ENCODE data around the gene HERC2. TPM values are rescaled to one million over a fixed set of nuclear protein-coding genes. Genes with fewer than 3 reads are reported as not detected.

Gene HERC2
- polyA plus RNA-seq, 3 donors, result 47.0 to 59.4 (median 53.9) TPM

- no peak for DNase-seq (ENCODE audit: extremely low read depth in 1 of 11, low read depth in 9 of 11, low spot score in 4 of 11)
Observed at GRCh38 chr15:28093752-28094535, 228.0 kb downstream of the HERC2 start.

GRCh38 chr15:28091313-28091712 is 230.7 kb downstream of the HERC2 start:
- DNase-seq (ENCODE audit: extremely low read depth in 1 of 11, low read depth in 9 of 11, low spot score in 4 of 11), result no peak

DNA sequence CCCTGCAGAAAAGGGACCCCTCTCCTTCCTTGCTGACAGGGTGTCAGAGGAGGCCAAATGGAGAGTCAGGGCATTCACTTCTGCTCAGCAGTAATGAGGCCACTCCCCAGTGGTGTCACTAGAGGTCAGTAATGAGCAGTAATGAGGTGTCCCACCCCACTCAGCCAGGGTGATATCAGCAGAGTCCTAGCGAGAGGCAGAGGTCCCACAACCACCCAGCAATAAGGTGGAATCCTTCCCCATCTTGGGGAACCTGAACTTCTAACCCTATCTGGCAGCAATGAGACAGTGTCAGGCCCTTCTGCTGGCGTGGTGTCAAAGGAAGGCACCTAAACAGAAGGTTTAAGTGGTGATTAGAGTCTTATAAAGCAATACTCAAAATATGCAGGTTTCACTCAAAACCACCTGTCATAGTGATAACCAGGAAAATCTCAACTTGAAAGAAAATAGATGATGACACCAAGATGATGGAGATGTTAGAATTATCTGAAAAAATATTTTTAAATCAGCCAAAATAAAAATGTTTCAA is 235.7 kb downstream of the HERC2 start:
- no peak for DNase-seq (ENCODE audit: extremely low read depth in 1 of 11, low read depth in 9 of 11, low spot score in 4 of 11)

GRCh38 chr15:28085489-28086174 is 236.3 kb downstream of the HERC2 start:
- DNase-seq (ENCODE audit: extremely low read depth in 1 of 11, low read depth in 9 of 11, low spot score in 4 of 11), result no peak

DNA sequence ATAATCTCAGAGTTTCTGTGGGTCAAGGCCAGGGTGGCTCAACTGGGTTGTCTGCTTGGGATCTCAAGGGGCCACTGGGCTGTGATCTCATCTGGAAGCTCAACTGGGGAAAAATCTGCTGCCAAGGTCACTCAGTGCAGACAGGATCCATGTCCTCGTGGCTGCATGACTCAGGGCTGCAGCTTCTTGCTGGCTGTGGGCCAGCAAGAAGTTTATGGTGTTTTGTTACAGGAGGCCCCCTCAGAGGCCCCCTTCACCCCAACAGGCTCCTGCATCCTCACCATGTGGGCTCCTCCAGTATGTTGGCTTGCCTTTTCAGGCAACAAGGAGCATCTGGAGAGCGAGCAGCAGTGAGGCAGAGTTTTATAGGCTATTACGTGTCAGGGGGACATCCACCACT is 237.4 kb downstream of the HERC2 start:
- no peak for DNase-seq (ENCODE audit: extremely low read depth in 1 of 11, low read depth in 9 of 11, low spot score in 4 of 11)

DNA sequence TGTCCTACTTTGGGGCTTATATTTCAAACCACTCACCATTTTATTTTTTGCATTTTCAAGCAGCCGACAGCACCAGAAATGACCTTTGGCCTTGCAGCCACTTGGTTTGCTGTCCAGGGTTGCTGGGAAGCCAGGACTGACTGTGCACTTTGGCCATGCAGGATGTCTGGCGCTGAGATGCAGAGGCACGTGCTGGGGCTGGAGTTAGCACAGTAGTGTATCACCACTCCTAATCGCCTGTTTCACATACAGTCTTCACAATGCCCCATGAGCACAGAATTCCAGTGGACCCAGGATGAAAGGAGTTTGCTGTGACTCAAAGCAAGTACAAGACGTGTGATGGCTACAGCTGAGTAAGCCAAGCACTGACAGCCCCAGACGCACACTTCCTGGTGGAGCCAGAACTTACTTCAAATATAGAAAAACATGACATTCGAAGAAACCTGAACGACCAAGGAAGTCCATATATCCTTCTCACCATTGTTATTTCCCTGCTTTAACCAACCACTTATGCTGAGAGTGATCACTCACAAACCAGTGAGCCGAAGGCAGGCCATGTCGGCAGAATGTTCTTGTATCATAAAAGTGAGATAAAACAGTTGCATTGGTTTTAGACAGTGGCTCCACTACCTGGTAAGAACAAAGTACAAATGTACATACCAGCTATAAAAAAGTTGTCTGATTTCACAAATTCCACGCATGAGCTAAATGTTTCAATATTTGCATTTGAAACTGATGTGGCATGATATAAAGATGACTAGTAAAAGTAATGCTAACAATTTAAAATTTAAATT is 238.9 kb downstream of the HERC2 start:
- DNase-seq (ENCODE audit: extremely low read depth in 1 of 11, low read depth in 9 of 11, low spot score in 4 of 11), result no peak

DNA sequence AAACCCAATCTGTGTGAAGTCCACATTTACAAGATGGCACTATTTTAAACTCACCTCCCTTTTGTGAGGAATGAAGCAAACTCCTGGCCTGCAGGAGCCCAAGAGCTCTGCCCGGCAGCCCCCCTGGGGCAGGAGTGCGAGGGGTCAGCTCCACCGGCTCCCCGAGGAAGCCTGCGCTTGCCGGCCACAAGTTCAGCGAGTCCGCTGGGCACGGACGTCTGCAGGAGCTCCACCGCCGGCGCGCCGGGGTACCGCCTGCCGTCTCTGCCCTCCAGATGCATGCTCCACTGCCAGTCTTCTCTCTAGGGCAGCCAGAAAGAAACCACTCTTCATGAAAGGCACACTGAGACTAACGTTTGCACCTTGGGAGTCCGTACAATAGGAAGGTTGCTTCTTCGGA is 240.4 kb downstream of the HERC2 start:
- DNase-seq (ENCODE audit: extremely low read depth in 1 of 11, low read depth in 9 of 11, low spot score in 4 of 11), result no peak

- no peak for DNase-seq (ENCODE audit: extremely low read depth in 1 of 11, low read depth in 9 of 11, low spot score in 4 of 11)
Observed at GRCh38 chr15:28080386-28080785, 241.6 kb downstream of the HERC2 start.

DNA sequence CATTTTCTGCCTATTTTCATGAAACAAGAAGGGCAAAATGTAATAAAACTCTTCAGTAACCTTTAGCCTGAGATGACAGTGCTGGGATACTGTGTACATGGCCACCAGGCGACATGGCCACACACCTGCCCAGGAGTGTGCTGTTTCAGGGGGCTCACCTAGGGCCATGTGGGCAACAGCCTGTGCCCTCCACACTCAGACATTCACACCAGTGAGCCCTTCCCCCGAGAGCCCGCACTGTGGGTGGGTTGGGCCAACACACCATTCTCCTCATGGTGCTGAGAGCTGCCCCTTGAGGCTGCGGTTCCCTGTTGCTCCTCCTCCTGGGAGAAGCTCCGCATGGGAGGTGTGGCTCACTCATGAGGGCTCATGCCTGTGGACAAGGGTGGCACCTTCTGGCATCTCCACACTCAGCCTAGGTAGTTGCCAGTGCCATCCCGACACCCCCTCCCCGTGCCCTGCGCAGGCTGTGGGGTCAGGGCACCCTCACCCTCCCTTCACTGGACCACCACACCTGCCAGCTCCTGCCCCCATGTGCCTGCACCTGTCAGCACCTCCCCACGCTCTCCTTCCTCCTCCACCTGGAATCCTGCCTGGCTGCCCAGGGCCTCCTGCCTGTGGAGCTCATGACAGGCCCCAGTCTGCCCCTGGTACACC is 242.5 kb downstream of the HERC2 start:
- no peak for DNase-seq (ENCODE audit: extremely low read depth in 1 of 11, low read depth in 9 of 11, low spot score in 4 of 11)

DNA sequence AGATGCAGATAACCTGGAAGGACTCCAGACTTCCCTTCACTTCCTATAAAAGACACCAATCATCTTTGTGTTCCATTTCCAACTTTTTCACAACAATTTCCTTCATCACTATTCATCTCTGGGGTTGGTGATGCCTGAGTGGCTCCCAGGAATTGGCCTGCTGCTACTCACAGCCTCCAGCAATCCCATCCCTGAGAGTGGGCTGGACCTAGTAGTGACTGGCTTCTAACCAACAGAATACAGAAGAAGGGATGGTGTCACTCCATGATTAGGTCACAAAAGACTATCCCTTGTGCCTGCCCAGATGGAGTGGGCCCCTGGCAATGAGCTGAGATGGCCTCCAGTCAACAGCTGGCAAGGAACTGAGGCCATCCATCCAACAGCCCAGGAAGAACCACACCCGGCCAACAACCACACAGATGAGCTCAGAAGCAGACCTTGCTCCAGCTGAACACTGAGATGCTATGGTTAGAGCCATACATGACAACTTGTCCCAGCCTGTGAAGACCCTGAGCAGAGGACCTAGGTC is 243.7 kb downstream of the HERC2 start:
- no peak for DNase-seq (ENCODE audit: extremely low read depth in 1 of 11, low read depth in 9 of 11, low spot score in 4 of 11)

GRCh38 chr15:28075573-28075972 is 246.4 kb downstream of the HERC2 start:
- no peak for DNase-seq (ENCODE audit: extremely low read depth in 1 of 11, low read depth in 9 of 11, low spot score in 4 of 11)

DNA sequence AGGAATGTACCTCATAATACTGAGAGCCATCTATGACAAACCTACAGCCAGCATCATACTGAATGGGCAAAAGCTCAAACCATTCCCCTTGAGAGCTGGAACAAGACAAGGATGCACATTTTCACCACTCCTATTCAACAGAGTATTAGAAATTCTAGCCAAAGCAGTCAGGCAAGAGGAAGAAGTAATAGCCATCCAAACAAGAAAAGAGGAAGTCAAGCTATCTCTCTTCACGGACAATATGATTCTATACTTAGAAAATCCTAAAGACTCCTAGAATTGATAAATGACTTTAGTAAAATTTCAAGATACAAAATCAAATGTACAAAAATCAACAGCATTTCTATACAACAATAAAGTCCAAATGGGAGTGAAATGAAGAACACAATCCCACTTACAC is 253.0 kb downstream of the HERC2 start:
- no peak for DNase-seq (ENCODE audit: extremely low read depth in 1 of 11, low read depth in 9 of 11, low spot score in 4 of 11)

DNA sequence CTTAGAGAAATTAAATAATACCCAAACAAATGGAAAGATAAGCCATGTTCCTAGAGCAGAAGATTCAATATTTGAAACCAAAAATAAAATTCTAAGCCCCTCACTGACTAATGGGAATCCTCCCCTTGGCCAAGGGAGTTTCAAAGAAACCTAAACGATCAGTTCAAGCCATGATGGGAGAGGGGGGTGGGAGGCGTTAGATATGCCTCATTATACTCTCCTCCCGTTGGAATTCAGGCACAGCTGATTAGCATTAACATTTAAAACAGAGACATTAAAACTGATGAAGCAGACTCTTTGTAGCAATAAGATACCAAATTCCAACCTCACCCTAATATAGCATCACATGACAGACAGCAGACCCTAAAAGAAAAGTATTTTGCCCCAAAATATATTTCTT is 255.7 kb downstream of the HERC2 start:
- no peak for DNase-seq (ENCODE audit: extremely low read depth in 1 of 11, low read depth in 9 of 11, low spot score in 4 of 11)

Other genes with a start within 250 kb of the HERC2 start
- gene OCA2, start 222.9 kb downstream of the HERC2 start, polyA plus RNA-seq (ENCODE audit: insufficient read length in 3 of 3), result 10 to 100 TPM in 1 of 3 donors, 1 to 10 TPM in 2; 8.2 to 11.0 (median 8.5) TPM
- not detected for gene GOLGA6L24, start 35.9 kb upstream of the HERC2 start, polyA plus RNA-seq (ENCODE audit: insufficient read length in 3 of 3)
- under 1 TPM in 1 of 3 donors, not detected in 2; 0.05 TPM for gene GOLGA8F, start 56.5 kb upstream of the HERC2 start, polyA plus RNA-seq (ENCODE audit: insufficient read length in 3 of 3)
- gene GOLGA8G, start 210.8 kb upstream of the HERC2 start, polyA plus RNA-seq (ENCODE audit: insufficient read length in 3 of 3), result under 1 TPM; 0.03 to 0.08 (median 0.06) TPM
- gene GOLGA6L25, start 231.4 kb upstream of the HERC2 start, polyA plus RNA-seq (ENCODE audit: insufficient read length in 3 of 3), result not detected

Data from renal cortex interstitium (tissue), 11 donors.